ENCODE data around the gene ZNF219. TPM values are rescaled to one million over a fixed set of nuclear protein-coding genes. Genes with fewer than 3 reads are reported as not detected.

ZNF219 gene
- total RNA-seq, 1 experiment from 2014 or later = 6.0 TPM

- Histone ChIP-seq H3K27me3 (ENCODE audit: low read length) (peaks cover 54% of the 10 kb centered on the region), H3K4me1 (ENCODE audit: insufficient read depth, low read length) (no peaks in the 10 kb centered on the region), H3K4me3 (ENCODE audit: low read length) (no peak overlapping the region), H3K9me3 (ENCODE audit: low read length) (no peaks in the 10 kb centered on the region), H3K9ac (ENCODE audit: low read length) (no peak overlapping the region), H3K36me3 (ENCODE audit: low read depth, low read length) (no peaks in the 10 kb centered on the region), H3K4me2 (ENCODE audit: low read length) (no peak overlapping the region), H3K9me2 (replicated peaks; ENCODE audit: low read length) (no peaks in the 10 kb centered on the region), H3K27ac (ENCODE audit: low read length) (no peak overlapping the region), H3F3A (ENCODE audit: low read length, unreplicated experiment) (no peaks in the 10 kb centered on the region), H2AFZ (ENCODE audit: low read length) (no peak overlapping the region), H4K20me1 (ENCODE audit: low read length) (no peaks in the 10 kb centered on the region), H3K79me2 (ENCODE audit: low read length) (no peaks in the 10 kb centered on the region)
- no TSS peak for BruUV-seq (replicated peaks)
- intact Hi-C loops (cut with micrococcal nuclease) = no loop called here
- DNase-seq (no peak), ATAC-seq (no peak)
- ChIA-PET CTCF (no interaction called here), POLR2A (ENCODE audit: unreplicated experiment) (no interaction called here)
- TF ChIP-seq EZH2phosphoT487 (IDR thresholded peaks at IDR 0.05; ENCODE audit: borderline replicate concordance, low read length) (no peak), CTCF (conservative IDR thresholded peaks at IDR 0.05; ENCODE audit: low read depth, low read length) (no peak), EZH2 (IDR thresholded peaks at IDR 0.05; ENCODE audit: low read length, unreplicated experiment) (no peak)
Observed at GRCh38 chr14:21048638-21049037, 49.8 kb downstream of the ZNF219 start.

- Histone ChIP-seq H3K9ac (ENCODE audit: low read length) (no peak overlapping the region), H3K9me3 (ENCODE audit: low read length) (no peaks in the 10 kb centered on the region), H3K4me1 (ENCODE audit: insufficient read depth, low read length) (no peaks in the 10 kb centered on the region), H3K27ac (ENCODE audit: low read length) (no peak overlapping the region), H4K20me1 (ENCODE audit: low read length) (no peaks in the 10 kb centered on the region), H3K4me2 (ENCODE audit: low read length) (no peak overlapping the region), H3K79me2 (ENCODE audit: low read length) (no peaks in the 10 kb centered on the region), H2AFZ (ENCODE audit: low read length) (no peak overlapping the region), H3K36me3 (ENCODE audit: low read depth, low read length) (no peaks in the 10 kb centered on the region), H3F3A (ENCODE audit: low read length, unreplicated experiment) (no peaks in the 10 kb centered on the region), H3K4me3 (ENCODE audit: low read length) (no peak overlapping the region), H3K27me3 (ENCODE audit: low read length) (peaks cover 47% of the 10 kb centered on the region), H3K9me2 (replicated peaks; ENCODE audit: low read length) (no peaks in the 10 kb centered on the region)
- DNase-seq (no peak), ATAC-seq (no peak)
- TF ChIP-seq EZH2 (IDR thresholded peaks at IDR 0.05; ENCODE audit: low read length, unreplicated experiment) (no peak), EZH2phosphoT487 (IDR thresholded peaks at IDR 0.05; ENCODE audit: borderline replicate concordance, low read length) (no peak), CTCF (conservative IDR thresholded peaks at IDR 0.05; ENCODE audit: low read depth, low read length) (no peak)
- POLR2A ChIA-PET (ENCODE audit: unreplicated experiment) = no interaction called here
- no TSS peak for BruUV-seq (replicated peaks)
- CTCF ChIA-PET = no interaction called here
- intact Hi-C loops (cut with micrococcal nuclease) = no loop called here
Observed at GRCh38 chr14:21047378-21047781, 51.1 kb downstream of the ZNF219 start.

GRCh38 chr14:21043974-21044618 lies 54.4 kb downstream of the ZNF219 start:
- Histone ChIP-seq H3K4me1 (ENCODE audit: insufficient read depth, low read length) (no peaks in the 10 kb centered on the region), H3K4me3 (ENCODE audit: low read length) (no peak overlapping the region), H3K27ac (ENCODE audit: low read length) (no peak overlapping the region), H3K9me3 (ENCODE audit: low read length) (no peaks in the 10 kb centered on the region), H2AFZ (ENCODE audit: low read length) (no peak overlapping the region), H3K79me2 (ENCODE audit: low read length) (no peaks in the 10 kb centered on the region), H3K4me2 (ENCODE audit: low read length) (no peak overlapping the region), H3K9me2 (replicated peaks; ENCODE audit: low read length) (no peaks in the 10 kb centered on the region), H3K9ac (ENCODE audit: low read length) (no peak overlapping the region), H3F3A (ENCODE audit: low read length, unreplicated experiment) (no peaks in the 10 kb centered on the region), H3K27me3 (ENCODE audit: low read length) (peaks cover 33% of the 10 kb centered on the region), H4K20me1 (ENCODE audit: low read length) (no peaks in the 10 kb centered on the region), H3K36me3 (ENCODE audit: low read depth, low read length) (no peaks in the 10 kb centered on the region)
- no TSS peak for BruUV-seq (replicated peaks)
- intact Hi-C loops (cut with micrococcal nuclease) = loop anchor here (5.0 kb wide), 2 partner anchors 187 to 347 kb away; no protein-coding TSS in a partner anchor
- ATAC-seq = no peak
- no peak for TF ChIP-seq EZH2 (IDR thresholded peaks at IDR 0.05; ENCODE audit: low read length, unreplicated experiment)
- TF ChIP-seq EZH2phosphoT487 (IDR thresholded peaks at IDR 0.05; ENCODE audit: borderline replicate concordance, low read length) = no peak
- TF ChIP-seq CTCF (conservative IDR thresholded peaks at IDR 0.05; ENCODE audit: low read depth, low read length) = no peak
- POLR2A ChIA-PET (ENCODE audit: unreplicated experiment) = no interaction called here
- CTCF ChIA-PET = no interaction called here
- no peak for DNase-seq
